Activated naive CD4-positive, alpha-beta T cell (primary cell): ENCODE data around the gene CDK16.

ENCODE experiments used
- DNase-seq, 4 experiments: peaks; one replicate each; lab custom pipeline; 2025; lab: John Stamatoyannopoulos, UW

The CDK16 gene

GRCh38 chrX:47228550-47229270 is 10.2 kb downstream of the CDK16 start:
- no peak for DNase-seq

GRCh38 chrX:47229427-47229826 is 10.9 kb downstream of the CDK16 start:
- DNase-seq: no peak

DNA sequence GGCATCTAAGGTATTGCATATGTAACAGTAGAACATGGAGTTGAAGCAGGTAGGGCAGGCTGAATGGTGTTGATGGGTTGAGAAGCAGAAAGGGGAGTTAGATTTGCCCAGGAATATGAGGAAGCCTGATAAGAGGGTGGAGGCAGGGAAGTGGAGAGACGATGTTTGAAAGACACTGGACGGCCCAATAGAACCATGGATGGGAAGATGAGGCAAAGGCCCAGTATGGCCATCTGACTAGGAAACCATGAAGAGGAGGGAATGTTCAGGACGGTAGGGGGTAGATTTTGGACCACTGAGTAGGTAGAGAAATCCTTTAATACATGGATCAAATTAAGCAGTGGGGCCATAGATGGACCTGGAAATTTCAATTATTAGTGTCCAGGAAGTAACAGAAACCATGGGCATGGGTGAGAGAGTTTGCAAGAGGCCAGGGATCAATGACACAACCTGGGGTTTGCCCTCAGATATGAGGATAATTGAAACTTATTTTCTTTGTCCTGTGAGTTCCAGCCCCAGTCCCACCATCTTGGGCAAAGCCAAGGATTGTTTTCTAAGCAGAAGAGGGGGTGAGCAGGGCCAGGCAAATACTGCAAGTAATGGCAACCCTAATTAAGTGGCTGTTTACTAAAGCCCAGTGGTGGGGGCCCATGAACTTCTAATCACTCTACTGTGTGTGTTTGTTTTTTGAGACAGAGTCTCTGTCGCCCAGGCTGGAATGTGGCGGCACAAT is 11.8 kb downstream of the CDK16 start:
- no peak for DNase-seq

- no peak for DNase-seq
These were observed 12.7 kb downstream of the CDK16 start for GRCh38 chrX:47231167-47231566.

DNA sequence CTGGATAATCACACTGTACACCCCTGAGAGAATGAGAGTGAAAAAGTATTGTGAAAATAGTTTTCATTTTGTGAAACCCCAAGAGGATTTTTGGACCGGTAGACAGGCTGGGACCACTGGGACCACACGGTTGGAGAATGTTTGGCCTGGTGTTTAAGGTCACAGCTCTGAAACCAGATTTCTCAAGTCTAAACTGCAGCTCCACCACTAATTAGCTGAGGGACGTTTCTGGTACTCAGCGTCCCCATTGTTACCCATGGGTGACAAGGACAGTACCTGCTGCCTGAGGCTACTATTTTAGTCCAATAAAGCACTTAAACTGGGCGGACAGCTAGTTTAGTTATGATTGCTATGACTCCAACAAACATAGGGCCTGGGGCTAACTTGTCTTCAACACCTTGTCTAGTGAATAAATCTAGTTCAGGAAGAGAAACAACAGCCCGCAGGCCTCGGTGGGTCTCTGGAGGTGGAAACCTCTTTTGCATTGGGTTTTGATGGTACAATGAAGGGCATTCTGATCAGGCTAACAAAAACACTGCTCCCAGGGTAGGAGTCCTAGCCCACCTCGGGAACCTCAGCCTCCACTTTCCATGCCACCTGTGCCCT is 13.8 kb downstream of the CDK16 start:
- no peak for DNase-seq

GRCh38 chrX:47232803-47233332 is 14.4 kb downstream of the CDK16 start, which contains the start of gene USP11:
USP11 (plus strand) TSS chrX:47233009; CDS start chrX:47233044, 35 bp downstream.
- DNase-seq: peak in 2 of 4 experiments; percentile 27 to 33

GRCh38 chrX:47233333-47234113 is 15.0 kb downstream of the CDK16 start:
- DNase-seq: peak; percentile 67 to 92 (median 80)

DNA sequence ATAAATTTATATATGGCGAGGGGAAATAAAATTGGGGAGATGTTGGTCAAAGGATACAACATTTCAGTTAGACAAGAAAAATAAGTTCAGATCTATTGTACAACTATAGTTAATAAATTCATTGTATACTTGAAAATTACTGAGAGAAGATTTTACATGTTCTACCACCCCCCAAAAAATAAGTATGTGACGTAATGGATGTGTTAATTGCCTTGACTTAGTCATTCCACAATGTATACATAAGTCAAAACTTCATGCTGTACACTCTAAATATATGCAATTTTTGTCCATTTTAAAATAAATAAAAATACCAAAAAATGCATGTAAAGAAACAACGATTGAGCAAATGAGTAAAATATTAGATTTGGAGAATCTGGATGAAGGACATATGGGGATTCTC is 16.1 kb downstream of the CDK16 start:
- DNase-seq: no peak

DNA sequence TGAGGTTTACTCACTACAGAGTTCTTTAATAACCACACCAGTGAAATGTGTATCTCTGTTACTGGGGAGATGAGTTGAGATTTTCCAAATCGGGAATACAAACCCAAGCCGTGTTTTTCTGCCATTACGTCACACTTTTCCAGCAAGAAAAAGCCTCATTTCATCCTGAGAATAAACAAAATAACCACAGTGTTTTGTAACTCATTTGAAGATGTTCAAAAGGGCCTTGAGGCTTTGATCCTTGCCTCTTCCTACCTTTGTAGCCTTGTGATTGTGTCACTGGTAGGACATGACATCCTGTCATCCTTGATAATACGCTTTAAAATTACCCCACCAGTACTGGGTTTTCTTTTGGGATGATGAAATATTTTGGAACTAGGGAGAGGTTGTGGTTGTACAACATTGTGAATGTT is 17.2 kb downstream of the CDK16 start:
- no peak for DNase-seq

- no peak for DNase-seq
These were observed 20.7 kb downstream of the CDK16 start for GRCh38 chrX:47239199-47239598.

- DNase-seq: no peak
These were observed 21.5 kb downstream of the CDK16 start for GRCh38 chrX:47239898-47240545.

- no peak for DNase-seq
These were observed 22.1 kb downstream of the CDK16 start for GRCh38 chrX:47240619-47241018.

DNA sequence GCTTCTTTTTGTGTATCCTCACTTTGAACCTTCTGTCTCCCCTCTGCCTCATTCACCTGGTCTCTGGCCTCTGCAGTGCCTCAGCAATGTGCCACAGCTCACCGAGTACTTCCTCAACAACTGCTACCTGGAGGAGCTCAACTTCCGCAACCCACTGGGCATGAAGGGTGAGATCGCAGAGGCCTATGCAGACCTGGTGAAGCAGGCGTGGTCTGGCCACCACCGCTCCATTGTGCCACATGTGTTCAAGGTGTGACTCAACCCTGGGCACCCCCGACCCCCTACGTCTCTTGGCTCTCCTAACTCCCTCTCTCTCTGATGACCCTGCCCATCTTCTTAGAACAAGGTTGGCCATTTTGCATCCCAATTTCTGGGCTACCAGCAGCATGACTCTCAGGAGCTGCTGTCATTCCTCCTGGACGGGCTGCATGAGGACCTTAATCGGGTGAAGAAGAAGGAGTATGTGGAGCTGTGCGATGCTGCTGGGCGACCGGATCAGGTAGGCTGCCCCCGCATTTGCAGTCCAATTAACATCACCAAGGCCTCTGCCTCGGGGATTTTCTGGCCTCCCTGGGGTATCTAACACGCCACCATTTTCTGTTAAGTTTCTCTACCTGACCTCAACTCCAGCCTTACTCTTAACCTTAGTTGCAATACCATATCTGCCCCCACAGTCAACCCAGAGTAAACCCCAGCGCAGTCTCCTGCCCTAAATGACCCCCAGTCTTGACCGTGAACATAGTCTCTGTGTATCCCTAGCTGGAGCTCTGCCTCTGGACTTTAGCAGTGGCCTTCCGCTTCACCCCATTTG is 22.9 kb downstream of the CDK16 start:
- DNase-seq: no peak

DNA sequence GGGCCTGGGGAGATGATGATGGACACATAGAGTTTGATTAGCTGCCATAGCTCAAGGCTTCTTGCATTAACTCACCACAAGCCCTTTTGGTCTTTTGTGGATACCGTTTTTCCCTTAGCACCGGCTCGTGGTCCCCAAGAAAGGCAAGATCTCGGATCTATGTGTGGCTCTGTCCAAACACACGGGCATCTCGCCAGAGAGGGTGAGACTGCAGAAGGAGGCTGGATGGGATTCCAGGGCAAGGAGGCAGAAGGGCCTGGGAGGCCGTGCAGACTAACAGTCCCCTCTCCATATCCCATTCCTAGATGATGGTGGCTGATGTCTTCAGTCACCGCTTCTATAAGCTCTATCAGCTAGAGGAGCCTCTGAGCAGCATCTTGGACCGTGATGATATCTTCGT is 23.8 kb downstream of the CDK16 start:
- no peak for DNase-seq

- DNase-seq: no peak
These were observed 24.9 kb downstream of the CDK16 start for GRCh38 chrX:47243351-47243750.

- no peak for DNase-seq
These were observed 26.2 kb downstream of the CDK16 start for GRCh38 chrX:47244676-47245075.

- no peak for DNase-seq
These were observed 26.7 kb downstream of the CDK16 start for GRCh38 chrX:47245156-47245555.

DNA sequence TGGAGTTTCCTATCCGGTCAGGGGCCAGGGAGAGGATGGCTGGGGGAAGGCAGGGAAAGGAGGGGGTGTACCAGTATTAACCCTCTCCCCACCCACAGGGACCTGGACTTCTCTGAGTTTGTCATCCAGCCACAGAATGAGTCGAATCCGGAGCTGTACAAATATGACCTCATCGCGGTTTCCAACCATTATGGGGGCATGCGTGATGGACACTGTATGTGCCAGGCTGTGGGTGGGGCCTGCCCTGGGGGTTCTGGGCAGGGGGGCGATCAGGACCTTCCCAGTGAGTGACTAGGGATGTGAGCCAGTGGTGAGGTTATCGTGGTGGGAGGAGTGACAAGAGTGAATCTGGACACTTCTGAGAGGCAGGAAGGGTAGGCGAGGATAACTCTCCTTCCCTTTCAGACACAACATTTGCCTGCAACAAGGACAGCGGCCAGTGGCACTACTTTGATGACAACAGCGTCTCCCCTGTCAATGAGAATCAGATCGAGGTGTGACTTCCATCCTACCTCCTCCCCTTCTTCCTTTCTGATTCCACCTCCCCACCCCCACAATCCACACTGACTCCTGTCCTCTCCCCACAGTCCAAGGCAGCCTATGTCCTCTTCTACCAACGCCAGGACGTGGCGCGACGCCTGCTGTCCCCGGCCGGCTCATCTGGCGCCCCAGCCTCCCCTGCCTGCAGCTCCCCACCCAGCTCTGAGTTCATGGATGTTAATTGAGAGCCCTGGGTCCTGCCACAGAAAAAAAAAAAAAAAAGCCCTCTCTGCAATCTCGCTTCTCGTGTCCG is 28.9 kb downstream of the CDK16 start:
- DNase-seq: no peak

GRCh38 chrX:47247999-47248320 is 29.5 kb downstream of the CDK16 start:
- DNase-seq: no peak

- DNase-seq: no peak
These were observed 30.1 kb downstream of the CDK16 start for GRCh38 chrX:47248576-47248975.
